HG03103 (cell line): Measurements from ENCODE around the gene TPK1.

ENCODE experiments used
- ATAC-seq: cut with Tn5 transposase; IDR thresholded peaks from one replicate; pipeline ENCODE4 v1.9.1; 2021; ENCODE audit warnings: low read depth; ENCODE audit not compliant: unreplicated experiment

Gene TPK1

DNA sequence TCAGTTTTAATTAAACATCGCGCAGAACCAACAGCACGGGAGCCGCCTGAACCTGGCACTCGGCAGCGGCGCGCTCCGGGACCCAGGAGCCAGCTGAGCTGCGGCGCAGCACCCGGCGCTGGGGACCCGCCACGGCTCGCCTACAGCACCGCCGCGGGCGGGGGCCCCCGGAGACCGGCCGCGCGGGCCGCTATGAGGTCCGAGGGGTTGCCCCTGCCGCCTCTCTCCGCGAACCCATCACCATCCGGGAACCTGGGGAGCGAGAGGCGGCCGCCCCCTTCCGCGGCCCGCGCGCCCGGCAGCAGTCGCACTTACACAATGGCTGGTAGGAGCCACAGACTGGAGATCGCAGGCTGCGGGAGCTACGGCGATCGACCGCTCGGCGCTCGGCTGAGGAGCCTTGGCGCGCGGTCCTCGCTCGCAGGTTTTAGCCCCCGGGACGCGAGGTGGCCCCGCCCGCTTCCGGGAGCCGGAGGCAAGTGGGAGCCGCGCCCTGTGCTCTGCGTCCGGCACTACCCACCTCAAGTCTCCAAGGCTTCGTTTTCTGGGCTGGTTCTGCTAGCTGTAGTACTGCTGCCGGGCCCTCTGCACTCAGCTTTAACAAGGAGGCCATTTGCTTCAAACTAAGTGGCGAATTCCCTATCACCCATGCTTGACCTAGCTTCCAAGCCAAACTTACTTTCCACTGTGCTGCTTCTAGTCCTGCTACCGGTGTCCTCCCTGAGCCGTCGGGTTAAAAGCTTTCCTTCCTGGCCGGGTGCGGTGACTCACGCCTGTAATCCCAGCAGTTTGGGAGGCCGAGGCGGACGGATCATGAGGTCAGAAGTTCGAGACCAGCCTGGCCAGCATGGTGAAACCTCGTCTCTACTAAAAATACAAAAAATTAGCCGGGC lies at the start of gene TPK1:
TPK1 (minus strand) TSS at position 402 of the 893 bp plus-strand sequence. CDS start 451 bp downstream, outside the sequence.
- peak; percentile 85 for ATAC-seq

- no peak for ATAC-seq
Measured at GRCh38 chr7:144885478-144885877, 49.6 kb upstream of the TPK1 start.

GRCh38 chr7:144884896-144885295 lies 49.0 kb upstream of the TPK1 start:
- ATAC-seq = no peak

GRCh38 chr7:144873316-144873845 lies 37.5 kb upstream of the TPK1 start:
- ATAC-seq = no peak

- ATAC-seq = no peak
Measured at GRCh38 chr7:144869082-144869481, 33.2 kb upstream of the TPK1 start.

- ATAC-seq = no peak
Measured at GRCh38 chr7:144866189-144866588, 30.3 kb upstream of the TPK1 start.

DNA sequence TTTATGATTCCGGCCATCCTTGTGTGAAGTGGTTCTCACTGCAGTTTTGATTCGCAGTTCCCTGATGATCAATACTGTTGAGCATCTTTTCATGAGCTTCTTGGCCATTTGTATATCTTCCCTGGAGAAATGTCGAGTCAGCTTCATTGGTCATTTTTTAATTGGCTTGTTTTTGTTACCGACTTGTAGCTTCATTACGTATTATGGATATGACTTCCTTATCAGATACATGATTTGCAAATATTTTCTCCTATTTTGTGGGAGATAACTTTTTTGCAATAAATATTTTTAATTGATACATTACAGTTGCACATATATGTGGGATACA lies 27.4 kb upstream of the TPK1 start:
- no peak for ATAC-seq

DNA sequence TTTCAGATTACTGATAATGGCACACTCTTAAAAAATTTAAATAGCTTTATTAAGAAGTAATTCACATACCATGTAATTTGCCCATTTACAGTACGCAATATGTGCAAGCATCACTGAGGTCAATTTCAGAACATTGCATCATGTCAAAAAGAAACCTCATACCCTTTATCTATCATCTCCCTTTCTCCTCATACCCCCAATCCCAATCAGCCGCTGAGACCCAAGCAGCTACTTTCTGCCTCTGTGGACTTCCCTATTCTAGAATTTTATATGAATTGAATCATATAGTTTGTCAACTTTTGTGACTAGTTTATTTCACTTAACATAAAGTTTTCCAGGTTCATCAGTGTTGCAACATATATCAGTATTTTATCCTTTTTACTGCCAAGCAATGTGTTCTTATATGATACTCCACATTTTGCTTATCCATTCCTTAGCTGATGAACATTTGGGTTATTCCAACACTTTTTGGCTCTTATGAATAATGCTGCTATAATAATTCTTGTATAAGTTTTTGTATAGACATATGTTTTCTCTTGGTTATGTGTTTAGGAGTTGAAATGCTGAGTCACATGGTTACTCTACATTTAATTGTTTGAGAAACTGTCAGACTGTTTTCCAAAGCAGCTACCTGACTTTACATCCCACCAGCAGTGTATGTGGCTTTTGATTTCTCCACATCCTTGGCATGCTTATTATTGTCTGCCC lies 26.9 kb upstream of the TPK1 start:
- no peak for ATAC-seq

DNA sequence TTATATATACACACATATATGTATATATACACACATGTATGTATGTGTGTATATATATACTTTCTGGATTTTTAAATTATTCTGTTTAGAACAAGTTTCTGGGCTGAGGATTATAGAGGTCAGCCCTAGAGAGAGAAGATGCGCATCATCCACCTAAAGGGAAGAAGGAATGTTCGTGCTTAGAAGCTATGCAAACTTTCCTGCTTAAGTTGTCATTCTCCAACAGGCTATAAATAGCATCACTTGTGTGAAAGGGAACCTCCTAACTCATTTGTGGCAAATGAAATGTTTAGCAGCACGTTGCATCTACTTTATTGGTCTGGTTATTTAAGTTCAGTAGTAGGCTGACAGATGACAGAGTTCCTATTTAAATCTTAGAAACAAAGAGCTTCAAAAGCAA lies 23.9 kb upstream of the TPK1 start:
- ATAC-seq = no peak

DNA sequence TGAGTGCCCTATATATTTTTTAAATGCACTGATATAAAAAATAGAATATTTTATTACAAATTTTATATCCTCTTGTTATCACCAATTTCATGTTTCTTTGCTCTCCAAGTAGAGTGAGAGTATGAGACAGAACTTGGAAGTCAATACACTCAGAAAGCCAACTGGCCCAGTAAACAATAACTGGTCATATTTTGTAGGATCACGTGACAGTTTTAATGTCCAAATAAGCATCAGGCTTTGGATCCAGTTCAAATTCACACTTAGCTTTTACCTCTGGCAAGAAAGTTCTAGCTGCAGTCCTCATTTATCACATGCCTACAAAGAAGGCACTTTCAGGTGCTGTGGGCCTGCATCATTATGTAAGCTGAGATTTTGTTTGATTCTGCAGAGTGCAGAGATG lies 21.6 kb upstream of the TPK1 start:
- ATAC-seq = no peak

DNA sequence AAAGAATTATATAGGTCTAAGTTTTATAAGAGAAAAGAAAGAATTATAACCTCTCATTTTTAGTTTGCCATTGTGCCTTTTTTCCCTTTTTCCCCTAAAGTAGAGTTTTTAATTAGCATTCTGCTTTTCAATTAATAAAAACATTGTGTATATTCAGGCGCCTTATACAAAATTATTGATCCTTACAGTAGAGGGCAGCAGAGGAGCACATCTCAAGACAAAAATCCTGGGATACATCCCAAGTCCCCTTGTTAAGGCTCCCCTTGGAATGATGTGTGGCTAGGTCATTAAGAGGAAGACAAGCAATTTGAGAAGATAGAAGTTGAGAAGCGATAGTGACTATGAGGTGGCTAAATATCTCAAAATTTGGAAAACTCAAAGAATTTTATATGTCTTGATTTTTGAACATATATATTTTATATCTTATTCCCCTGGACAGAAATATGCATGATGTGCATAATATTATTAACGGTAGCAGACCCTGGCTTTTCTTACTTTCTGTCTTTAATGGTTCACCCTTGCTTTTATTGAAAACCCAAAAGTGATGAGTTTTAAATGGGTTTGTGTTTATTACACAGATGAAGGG lies 19.1 kb upstream of the TPK1 start:
- ATAC-seq = no peak

DNA sequence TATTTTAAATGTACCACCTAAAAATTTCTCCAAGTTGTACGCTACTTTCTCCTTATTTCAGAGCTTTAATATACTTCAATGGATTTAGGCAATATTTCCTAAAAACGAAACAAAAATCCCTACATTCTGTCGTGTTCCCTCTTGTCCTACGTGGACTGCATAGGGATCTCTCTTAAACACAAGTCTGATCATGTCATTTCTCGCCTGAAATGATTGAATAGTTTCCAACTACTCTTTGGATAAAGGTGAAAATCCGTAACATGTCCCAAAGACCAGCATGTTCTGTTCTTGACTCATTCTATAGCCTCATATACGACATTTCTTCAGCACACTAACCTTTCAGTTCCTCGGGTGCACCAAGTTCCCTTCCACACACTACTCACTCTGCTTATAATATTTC lies 17.7 kb upstream of the TPK1 start:
- ATAC-seq = no peak

DNA sequence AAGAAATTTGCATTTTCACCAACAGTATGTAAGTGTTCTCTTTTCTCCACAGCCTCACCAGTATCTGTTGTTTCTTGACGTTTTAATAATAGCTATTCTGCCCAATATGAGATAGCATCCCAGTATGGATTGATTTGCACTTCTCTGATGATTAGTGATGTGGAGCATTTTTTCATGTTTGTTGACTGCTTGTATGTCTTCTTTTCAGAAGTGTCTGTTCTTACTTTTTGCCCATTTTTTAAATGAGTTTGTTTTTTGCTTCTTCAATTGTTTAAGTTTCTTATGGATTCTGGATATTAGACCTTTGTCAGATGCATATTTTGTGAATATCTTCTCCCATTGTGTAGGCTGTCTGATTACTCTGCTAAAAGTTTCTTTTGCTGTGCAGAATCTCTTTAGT lies 12.2 kb upstream of the TPK1 start:
- ATAC-seq = no peak

- peak; percentile 72 for ATAC-seq
Measured at GRCh38 chr7:144842377-144842851, 6.6 kb upstream of the TPK1 start.

DNA sequence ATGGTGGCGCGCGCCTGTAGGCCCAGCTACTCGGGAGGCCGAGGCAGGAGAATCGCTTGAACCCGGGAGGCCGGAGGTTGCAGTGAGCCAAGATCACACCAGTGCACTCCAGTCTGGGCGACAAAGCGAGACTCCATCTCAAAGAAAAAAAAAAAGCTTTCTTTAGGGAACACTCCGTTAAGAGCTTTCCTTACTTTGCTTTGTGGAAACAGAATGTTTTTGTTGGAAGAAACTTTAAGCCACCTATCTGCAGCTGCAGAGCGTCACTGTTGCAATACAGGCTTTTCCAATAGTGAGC lies 641 bp upstream of the TPK1 start:
- no peak for ATAC-seq

DNA sequence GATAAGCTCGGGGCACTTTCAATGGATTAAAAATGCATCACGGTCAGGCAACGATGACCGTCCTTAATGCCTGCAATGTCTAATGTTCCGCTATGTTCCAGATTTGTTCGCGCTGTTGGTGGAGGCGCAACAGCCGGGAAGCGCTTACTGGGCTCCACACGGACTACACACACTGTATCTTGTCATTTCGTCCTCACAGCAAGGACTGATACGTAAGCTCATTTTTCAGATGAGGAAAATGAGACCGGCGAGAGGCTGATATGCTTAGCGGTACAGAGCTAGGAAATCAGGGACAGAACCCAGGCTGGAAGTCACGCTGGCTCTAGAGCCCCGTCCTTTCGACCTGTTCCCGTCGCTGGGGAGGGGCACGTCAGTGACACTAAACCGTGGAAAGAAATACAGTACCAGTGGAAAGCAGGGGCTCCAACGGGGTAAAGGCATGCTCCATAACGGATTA lies 670 bp downstream of the TPK1 start:
- ATAC-seq = peak; percentile 22

- ATAC-seq = peak; percentile 34
Measured at GRCh38 chr7:144834641-144835144, 1.2 kb downstream of the TPK1 start.

- no peak for ATAC-seq
Measured at GRCh38 chr7:144830811-144831210, 5.0 kb downstream of the TPK1 start.

GRCh38 chr7:144830024-144830785 lies 5.6 kb downstream of the TPK1 start:
- ATAC-seq = no peak

GRCh38 chr7:144827621-144828020 lies 8.2 kb downstream of the TPK1 start:
- ATAC-seq = no peak
